GM18499 (cell line): Measurements from ENCODE around the gene SREBF1.

Experiments
- ATAC-seq: cut with Tn5 transposase; IDR thresholded peaks from one replicate; pipeline ENCODE4 v1.9.1; 2021; ENCODE audit warnings: moderate number of reproducible peaks; ENCODE audit not compliant: insufficient read depth, unreplicated experiment

Gene SREBF1

DNA sequence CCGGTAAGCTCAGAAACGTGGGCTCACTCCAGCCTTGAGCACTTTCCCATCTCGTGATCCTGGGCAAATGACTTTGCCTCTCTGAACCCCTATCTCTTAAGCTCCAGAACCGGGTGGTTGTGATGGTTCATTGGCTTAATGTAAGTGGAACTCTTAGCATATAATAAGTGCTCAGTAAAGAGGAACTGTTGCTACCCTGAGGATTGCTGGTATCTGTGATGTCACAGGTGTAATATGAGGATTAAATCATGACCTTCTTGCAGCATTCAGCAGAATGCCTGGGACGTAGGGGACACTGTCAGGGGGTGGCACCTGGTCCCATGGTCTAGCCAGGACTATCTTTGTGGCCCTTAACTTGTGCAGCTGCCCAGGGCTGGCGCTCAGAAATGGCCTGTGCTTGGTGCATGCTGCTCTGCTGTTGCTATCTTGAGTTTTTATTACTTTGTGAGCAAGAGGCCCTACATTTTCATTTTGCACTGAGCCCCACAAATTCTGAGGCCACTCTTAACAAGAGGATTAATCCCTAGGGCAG is 68.8 kb downstream of the SREBF1 start:
- ATAC-seq: no peak

DNA sequence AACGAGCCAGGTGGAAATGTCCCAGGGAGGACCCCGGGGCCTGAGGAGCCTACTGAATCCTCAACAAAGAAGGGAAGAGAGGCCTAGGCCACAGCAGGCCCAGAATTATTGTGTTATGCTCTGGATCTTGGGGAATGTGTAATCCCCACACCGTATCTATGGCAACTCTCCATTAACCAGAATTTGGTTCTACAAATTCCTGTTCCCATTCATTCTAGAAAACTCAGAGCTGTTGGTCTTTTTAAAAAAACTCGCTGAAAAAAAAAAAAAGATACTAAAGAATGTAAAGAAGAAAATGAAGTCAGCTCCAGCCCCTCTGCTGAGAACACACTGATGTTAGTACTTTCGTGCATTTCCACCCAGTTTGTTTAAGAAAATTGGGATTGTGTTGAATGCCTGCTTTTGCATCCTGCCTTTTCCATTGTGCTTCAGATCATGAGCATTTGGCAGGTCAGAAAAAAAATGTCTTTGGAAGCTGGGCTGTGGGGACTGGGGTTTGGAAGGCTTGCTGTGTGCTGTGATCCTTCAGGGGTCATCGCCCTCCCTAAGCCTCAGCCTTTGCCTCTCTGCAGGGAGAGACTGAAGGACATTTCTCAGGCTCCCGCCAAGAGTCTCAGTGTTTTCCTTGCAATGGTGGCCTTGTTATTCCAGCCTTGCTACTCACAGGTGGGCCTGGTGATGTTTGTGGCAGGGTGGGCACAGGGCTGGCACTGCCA is 69.5 kb downstream of the SREBF1 start:
- no peak for ATAC-seq

DNA sequence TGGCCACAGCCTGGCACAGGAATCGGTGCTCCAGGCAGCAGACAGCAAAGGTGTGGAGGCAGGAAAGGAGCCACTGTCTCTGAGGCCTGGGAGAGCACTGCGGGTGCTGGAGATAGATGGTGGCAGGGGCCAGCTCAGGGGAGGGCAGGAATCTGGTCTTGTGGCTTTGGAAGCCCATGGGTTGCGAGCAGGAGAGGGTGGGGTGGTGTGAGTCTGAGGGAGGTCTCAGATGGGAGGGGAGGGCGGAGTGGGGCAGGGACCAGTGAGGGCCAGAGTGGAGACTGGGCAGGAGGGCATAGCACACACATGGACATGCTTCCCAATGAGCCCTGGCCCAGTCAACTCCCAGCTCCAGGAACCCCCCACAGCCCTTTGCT is 70.1 kb downstream of the SREBF1 start:
- no peak for ATAC-seq

DNA sequence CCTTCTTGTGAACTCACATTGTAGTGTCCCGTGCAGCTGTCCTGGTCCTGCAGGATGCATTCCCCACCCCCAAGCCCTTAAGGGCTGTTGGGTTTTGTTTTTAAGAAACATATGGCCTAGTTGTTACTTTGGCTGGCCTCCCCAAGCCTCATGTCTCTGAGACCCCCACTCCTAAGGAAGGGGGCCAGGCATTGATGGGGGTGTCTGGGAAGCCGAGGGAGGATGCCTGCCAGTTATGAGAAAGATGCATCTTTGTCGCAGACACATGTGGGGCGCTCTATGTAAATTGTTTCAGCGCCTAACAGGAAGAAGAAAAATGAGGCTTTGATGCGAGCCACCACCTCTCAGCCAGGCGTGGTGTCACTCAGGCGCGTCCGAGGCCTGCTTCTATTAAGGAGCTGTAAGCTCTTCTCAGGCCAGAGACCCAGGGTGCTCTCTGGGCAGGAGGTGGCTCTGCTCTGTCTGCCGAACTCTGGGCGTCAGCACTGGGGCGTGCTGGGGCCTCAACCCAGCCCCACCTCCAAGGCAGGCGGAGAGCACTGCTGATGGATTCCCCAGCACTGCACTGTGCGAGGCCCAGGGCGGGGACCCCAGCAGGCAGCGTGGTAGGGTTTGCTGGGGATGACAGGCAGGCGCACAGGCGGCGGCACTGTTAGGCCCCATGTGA is 70.6 kb downstream of the SREBF1 start:
- no peak for ATAC-seq

DNA sequence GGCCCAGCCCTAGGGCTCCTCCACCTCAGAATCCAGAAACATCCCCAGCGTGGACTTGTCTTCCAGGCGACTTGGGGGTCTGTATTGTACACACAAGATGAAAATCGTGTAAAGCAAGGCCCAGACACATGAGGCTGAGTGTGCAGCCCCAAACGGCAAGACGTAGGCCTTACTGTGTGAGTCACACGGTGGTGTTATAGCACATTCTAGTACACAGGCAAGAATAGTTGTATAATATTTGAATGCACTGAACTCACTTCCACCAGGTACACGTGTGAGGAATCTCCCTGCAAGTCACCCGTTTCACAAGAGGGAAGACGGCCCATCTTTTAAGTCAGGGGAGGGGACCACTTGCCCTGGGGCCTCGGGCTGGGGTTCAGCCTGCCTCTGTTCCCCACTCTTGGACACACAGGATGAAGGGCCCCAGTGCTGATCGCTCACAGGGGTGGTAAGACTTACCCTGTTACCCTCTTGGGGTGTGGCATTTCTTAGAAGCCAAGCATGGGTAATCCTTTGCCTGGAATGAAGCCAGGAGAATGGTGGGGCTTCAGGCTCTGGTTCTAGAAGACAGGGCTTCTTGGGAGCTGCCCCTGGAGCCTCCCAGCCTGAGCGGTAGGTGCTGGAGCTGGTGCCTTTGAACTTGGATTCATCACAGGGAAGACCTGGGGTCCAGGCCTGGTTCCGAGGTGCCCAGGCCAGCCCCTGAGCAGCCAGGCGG is 71.3 kb downstream of the SREBF1 start:
- no peak for ATAC-seq

DNA sequence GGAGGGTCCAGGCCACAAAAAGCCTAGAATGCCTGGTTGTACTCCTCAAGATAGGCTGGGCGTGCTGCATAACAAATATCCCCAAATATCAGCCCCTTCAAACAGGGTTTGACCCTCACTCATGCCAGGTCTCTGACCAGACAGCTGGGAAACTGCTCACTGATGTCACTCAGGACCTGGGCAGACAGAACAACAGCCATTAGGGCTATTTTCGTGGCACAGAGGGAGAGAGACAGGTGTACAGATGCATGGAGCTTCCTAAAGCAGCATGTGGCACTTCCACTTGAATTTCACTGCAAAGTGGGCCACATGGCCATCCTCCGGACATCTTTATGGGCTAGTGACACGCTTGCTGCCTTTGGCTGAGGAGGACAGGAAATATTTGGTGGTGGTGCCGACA is 73.1 kb downstream of the SREBF1 start:
- no peak for ATAC-seq

DNA sequence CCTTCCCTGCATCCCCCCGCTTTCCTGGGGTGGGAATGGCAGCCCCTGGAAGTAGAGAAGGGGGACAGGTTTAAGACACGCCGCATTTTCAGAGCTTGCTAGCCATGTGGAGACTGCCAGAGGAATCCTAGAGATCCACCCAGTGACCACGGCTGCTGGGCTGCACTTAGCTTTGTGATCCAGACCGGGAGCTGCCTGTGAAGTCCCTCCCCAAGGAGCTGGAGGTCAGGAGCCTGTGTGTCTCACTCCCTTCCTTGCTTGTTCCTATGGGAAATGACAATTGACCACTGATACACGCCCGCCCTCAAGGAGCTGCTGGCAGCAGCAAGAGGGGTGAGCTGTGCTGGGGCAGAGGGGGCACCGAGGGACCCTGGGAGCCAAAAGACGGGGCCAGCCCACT is 73.7 kb downstream of the SREBF1 start:
- no peak for ATAC-seq

DNA sequence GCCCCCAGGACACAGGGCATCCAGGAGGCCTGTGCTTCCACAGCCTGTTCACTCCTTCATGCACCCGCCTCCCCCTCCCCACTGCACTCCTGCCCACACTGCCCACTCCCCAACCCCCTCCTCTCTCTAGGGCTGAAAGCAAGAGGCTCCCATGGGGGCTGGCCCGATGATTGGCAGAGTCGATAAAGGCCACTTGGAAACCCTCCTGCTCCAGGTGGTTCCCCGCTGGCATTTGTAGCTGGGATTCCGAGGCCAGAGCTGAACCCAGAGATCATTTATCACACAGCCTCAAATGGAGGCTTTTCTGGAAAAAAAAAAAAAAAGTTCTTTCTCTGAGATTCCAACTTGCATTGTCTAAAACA is 74.1 kb downstream of the SREBF1 start:
- ATAC-seq: no peak
